WTC11 (cell line): ENCODE measurements around the gene NPAS2. TPM values are rescaled to one million over a fixed set of nuclear protein-coding genes. Genes with fewer than 3 reads are reported as not detected.
A peak's percentile ranks its signal among the peaks of the same experiment; 100 is the strongest.

ENCODE experiments used
- ATAC-seq: fragments of 200-7000 bp; cut with Tn5 transposase; 2 replicates; pipeline ENCODE4 v1.10.0; 2021; ENCODE audit warnings: mild to moderate bottlenecking, moderate library complexity
- CTCF ChIA-PET: fragments of 300-600 bp; sonication (Branson Sonifier 250); formaldehyde crosslinking; loops from one replicate; lab custom pipeline; 2021; ENCODE audit warnings: antibody characterized with exemption; lab: Charles Lee
- POLR2A ChIA-PET: fragments of 350-600 bp; sonication (Branson Sonifier 250); formaldehyde crosslinking; loops from one replicate; lab custom pipeline; 2021; ENCODE audit warnings: antibody characterized with exemption; lab: Charles Lee
- DNase-seq: peaks from one replicate; pipeline ENCODE4 v3.0.0; 2021; ENCODE audit warnings: low spot score
- H3K27ac Mint-ChIP-seq: 2 replicates; pipeline ENCODE4 v1.8.0; 2021; ENCODE audit warnings: mixed read lengths
- H3K27me3 Mint-ChIP-seq: 2 replicates; pipeline ENCODE4 v1.8.0; 2021; ENCODE audit warnings: low read depth, mild to moderate bottlenecking, moderate library complexity, mixed read lengths
- H3K36me3 Mint-ChIP-seq: 2 replicates; pipeline ENCODE4 v1.8.0; 2021; ENCODE audit warnings: mixed read lengths
- H3K4me1 Mint-ChIP-seq: 2 replicates; pipeline ENCODE4 v1.8.0; 2022; ENCODE audit warnings: mixed read lengths
- H3K4me3 Mint-ChIP-seq: 2 replicates; pipeline ENCODE4 v1.8.0; 2021; ENCODE audit warnings: mild to moderate bottlenecking, moderate library complexity, mixed read lengths
- H3K9me3 Mint-ChIP-seq: 2 replicates; pipeline ENCODE4 v1.8.0; 2021; ENCODE audit warnings: mixed read lengths
- ARID4B ChIP-seq: sonication (generic); formaldehyde crosslinking; IDR thresholded peaks from 2 replicates; pipeline ENCODE4 v1.8.0; 2023; ENCODE audit warnings: missing genetic modification reagents, mild to moderate bottlenecking, borderline replicate concordance
- ATF1 ChIP-seq: sonication (generic); formaldehyde crosslinking; IDR thresholded peaks from 2 replicates; pipeline ENCODE4 v1.8.1; 2023; ENCODE audit warnings: mild to moderate bottlenecking, moderate library complexity, missing genetic modification reagents
- ATF2 ChIP-seq: sonication (generic); formaldehyde crosslinking; IDR thresholded peaks from 2 replicates; pipeline ENCODE4 v1.8.1; 2022; ENCODE audit warnings: low read depth, missing genetic modification reagents, borderline replicate concordance
- CTCF ChIP-seq: fragments of 200-600 bp; IDR thresholded peaks from 2 replicates; pipeline ENCODE4 v1.8.0; 2022; ENCODE audit warnings: antibody characterized with exemption
- GABPB1 ChIP-seq: sonication (generic); formaldehyde crosslinking; IDR thresholded peaks from 2 replicates; pipeline ENCODE4 v1.8.1; 2023; ENCODE audit warnings: mild to moderate bottlenecking, missing genetic modification reagents
- GRHL2 ChIP-seq: fragments of 250-450 bp; sonication (Bioruptor Pico); IDR thresholded peaks from 2 replicates; pipeline ENCODE4 v1.8.0; 2022; ENCODE audit warnings: mild to moderate bottlenecking, moderate library complexity; ENCODE audit not compliant: insufficient replicate concordance, severe bottlenecking
- HMGA2 ChIP-seq: fragments of 250-450 bp; sonication (Bioruptor Pico); IDR thresholded peaks from 2 replicates; pipeline ENCODE4 v1.4.0; 2021; ENCODE audit warnings: mild to moderate bottlenecking, moderate library complexity
- IRF1 ChIP-seq: sonication (generic); formaldehyde crosslinking; IDR thresholded peaks from 2 replicates; pipeline ENCODE4 v1.8.0; 2023; ENCODE audit warnings: missing genetic modification reagents
- MXD4 ChIP-seq: fragments of 250-450 bp; sonication (Bioruptor Pico); IDR thresholded peaks from 2 replicates; pipeline ENCODE4 v1.8.0; 2021; ENCODE audit warnings: mild to moderate bottlenecking, moderate library complexity, borderline replicate concordance
- NFE2L1 ChIP-seq: sonication (generic); formaldehyde crosslinking; IDR thresholded peaks from 2 replicates; pipeline ENCODE4 v1.8.1; 2023; ENCODE audit warnings: missing genetic modification reagents
- NR3C1 ChIP-seq: sonication (generic); formaldehyde crosslinking; conservative IDR thresholded peaks from 2 replicates; pipeline ENCODE4 v1.8.1; 2023; ENCODE audit warnings: low read depth, mild to moderate bottlenecking, missing genetic modification reagents
- PRDM15 ChIP-seq: sonication (generic); formaldehyde crosslinking; IDR thresholded peaks from 2 replicates; pipeline ENCODE4 v1.8.0; 2022; ENCODE audit warnings: missing genetic modification reagents
- ZBTB43 ChIP-seq: sonication (generic); formaldehyde crosslinking; IDR thresholded peaks from 2 replicates; pipeline ENCODE4 v1.8.1; 2023; ENCODE audit warnings: mild to moderate bottlenecking, missing genetic modification reagents
- ZNF121 ChIP-seq: sonication (generic); formaldehyde crosslinking; IDR thresholded peaks from 2 replicates; pipeline ENCODE4 v1.8.0; 2023; ENCODE audit warnings: missing genetic modification reagents
- ZNF232 ChIP-seq: sonication (generic); formaldehyde crosslinking; IDR thresholded peaks from 2 replicates; pipeline ENCODE4 v1.8.0; 2022; ENCODE audit warnings: mild to moderate bottlenecking, missing genetic modification reagents
- ZNF532 ChIP-seq: fragments of 250-450 bp; sonication (Bioruptor Pico); IDR thresholded peaks from 2 replicates; pipeline ENCODE4 v1.9.0; 2021; ENCODE audit warnings: mild to moderate bottlenecking, borderline replicate concordance
- total RNA-seq: library from RNA; stranded (reverse); gene quantifications from 3 replicates; pipeline ENCODE4 v1.2.3, GENCODE V29; 2021

The NPAS2 gene
- total RNA-seq, 1 experiment from 2014 or later, result 2.6 TPM

GRCh38 chr2:100983684-100984310 is 163.9 kb downstream of the NPAS2 start (continued):
- TF ChIP-seq ARID4B (CRISPR knock-in tag) (no peak), MXD4 (CRISPR knock-in tag) (no peak), NR3C1 (CRISPR knock-in tag) (no peak), HMGA2 (CRISPR knock-in tag) (no peak)

- no peak overlapping the region for H3K4me3 Mint-ChIP-seq
- no peaks in the 10 kb centered on the region for H3K9me3 Mint-ChIP-seq
These were observed 165.0 kb downstream of the NPAS2 start for GRCh38 chr2:100984892-100985307.

More at GRCh38 chr2:100984892-100985307, 165.0 kb downstream of the NPAS2 start:
- Mint-ChIP-seq H3K4me1 (peaks cover 25% of the 10 kb centered on the region), H3K36me3 (no peaks in the 10 kb centered on the region), H3K27me3 (no peaks in the 10 kb centered on the region), H3K27ac (no peak overlapping the region)
- ChIA-PET POLR2A (no interaction called here), CTCF (interaction anchor here (0.5 to 2.1 kb wide), 14 partner anchors 8 to 788 kb away, joined by 3 to 19 read pairs (median 4); partner anchors contain the start of gene RPL31)
- ATAC-seq, result peak; percentile 76
- peak; percentile 86 for DNase-seq
- TF ChIP-seq ATF1 (no peak), IRF1 (CRISPR knock-in tag) (no peak), NFE2L1 (no peak), ZNF232 (no peak), ZNF532 (CRISPR knock-in tag) (no peak), PRDM15 (CRISPR knock-in tag) (no peak), ZNF121 (peak; percentile 98), ATF2 (CRISPR knock-in tag) (no peak), GABPB1 (CRISPR knock-in tag) (peak; percentile 39; the same call in 1 of the 2 replicates), ZBTB43 (CRISPR knock-in tag) (no peak), CTCF (peak; percentile 94), GRHL2 (CRISPR knock-in tag) (no peak)
